ENCODE measurements around the gene NECTIN3. TPM values are rescaled to one million over a fixed set of nuclear protein-coding genes. Genes with fewer than 3 reads are reported as not detected.
A peak's percentile ranks its signal among the peaks of the same experiment; 100 is the strongest.

NECTIN3 gene
- total and polyA plus RNA-seq, 2 experiments from 2014 or later = 16.1 to 22.8 TPM

- no peak for DNase-seq (ENCODE audit: low read depth in 1 of 2, low spot score in 1 of 2)
- H3K27ac ChIP-seq = no peak overlapping the region
- H3K9me3 ChIP-seq (ENCODE audit: low read depth) = no peaks in the 10 kb centered on the region
- no peak for TF ChIP-seq CTCF (IDR thresholded peaks at IDR 0.05; ENCODE audit: low read depth, low read length)
- no peaks in the 10 kb centered on the region for H3K27me3 ChIP-seq
- H3K4me1 ChIP-seq (ENCODE audit: low read depth) = no peaks in the 10 kb centered on the region
- H3K36me3 ChIP-seq = peaks cover 9% of the 10 kb centered on the region
- H3K4me3 ChIP-seq = no peak overlapping the region
These were observed 62.7 kb downstream of the NECTIN3 start for GRCh38 chr3:111134302-111134701.

GRCh38 chr3:111151438-111151837, 79.8 kb downstream of the NECTIN3 start:
- Histone ChIP-seq H3K9me3 (ENCODE audit: low read depth) (no peaks in the 10 kb centered on the region), H3K36me3 (peaks cover 25% of the 10 kb centered on the region), H3K27ac (no peak overlapping the region), H3K4me1 (ENCODE audit: low read depth) (no peaks in the 10 kb centered on the region), H3K27me3 (no peaks in the 10 kb centered on the region), H3K4me3 (no peak overlapping the region)
- peak in 1 of 2 donors; percentile 39 for DNase-seq (ENCODE audit: low read depth in 1 of 2, low spot score in 1 of 2)
- TF ChIP-seq CTCF (IDR thresholded peaks at IDR 0.05; ENCODE audit: low read depth, low read length) = no peak

- H3K27ac ChIP-seq = no peak overlapping the region
- no peaks in the 10 kb centered on the region for H3K4me1 ChIP-seq (ENCODE audit: low read depth)
- H3K9me3 ChIP-seq (ENCODE audit: low read depth) = no peaks in the 10 kb centered on the region
- no peak overlapping the region for H3K4me3 ChIP-seq
- TF ChIP-seq CTCF (IDR thresholded peaks at IDR 0.05; ENCODE audit: low read depth, low read length) = no peak
- DNase-seq (ENCODE audit: low read depth in 1 of 2, low spot score in 1 of 2) = no peak
- no peaks in the 10 kb centered on the region for H3K27me3 ChIP-seq
- peaks cover 19% of the 10 kb centered on the region for H3K36me3 ChIP-seq
These were observed 80.9 kb downstream of the NECTIN3 start for GRCh38 chr3:111152496-111152895.

GRCh38 chr3:111156517-111156916, 84.9 kb downstream of the NECTIN3 start:
- TF ChIP-seq CTCF (IDR thresholded peaks at IDR 0.05; ENCODE audit: low read depth, low read length) = no peak
- H3K36me3 ChIP-seq = peaks cover 21% of the 10 kb centered on the region
- DNase-seq (ENCODE audit: low read depth in 1 of 2, low spot score in 1 of 2) = peak in 1 of 2 donors; percentile 14
- H3K9me3 ChIP-seq (ENCODE audit: low read depth) = no peaks in the 10 kb centered on the region
- H3K4me1 ChIP-seq (ENCODE audit: low read depth) = no peaks in the 10 kb centered on the region
- H3K27ac ChIP-seq = no peak overlapping the region
- no peaks in the 10 kb centered on the region for H3K27me3 ChIP-seq
- no peak overlapping the region for H3K4me3 ChIP-seq

- Histone ChIP-seq H3K4me1 (ENCODE audit: low read depth) (no peaks in the 10 kb centered on the region), H3K27me3 (no peaks in the 10 kb centered on the region), H3K9me3 (ENCODE audit: low read depth) (no peaks in the 10 kb centered on the region), H3K36me3 (peaks cover 13% of the 10 kb centered on the region), H3K4me3 (no peak overlapping the region), H3K27ac (no peak overlapping the region)
- TF ChIP-seq CTCF (IDR thresholded peaks at IDR 0.05; ENCODE audit: low read depth, low read length) = no peak
- DNase-seq (ENCODE audit: low read depth in 1 of 2, low spot score in 1 of 2) = peak in 1 of 2 donors; percentile 10
These were observed 87.8 kb downstream of the NECTIN3 start for GRCh38 chr3:111159391-111159790.

- H3K4me3 ChIP-seq = no peak overlapping the region
- no peaks in the 10 kb centered on the region for H3K4me1 ChIP-seq (ENCODE audit: low read depth)
- H3K9me3 ChIP-seq (ENCODE audit: low read depth) = no peaks in the 10 kb centered on the region
- no peaks in the 10 kb centered on the region for H3K36me3 ChIP-seq
- no peak overlapping the region for H3K27ac ChIP-seq
- TF ChIP-seq CTCF (IDR thresholded peaks at IDR 0.05; ENCODE audit: low read depth, low read length) = no peak
- DNase-seq (ENCODE audit: low read depth in 1 of 2, low spot score in 1 of 2) = no peak
- no peaks in the 10 kb centered on the region for H3K27me3 ChIP-seq
These were observed 93.0 kb downstream of the NECTIN3 start for GRCh38 chr3:111164621-111165020.

Data from cardiac muscle cell (in vitro differentiated cells and primary cell).